Ovary (tissue), 3 donors: ENCODE results near the gene PTH1R.

ENCODE experiments used
- CTCF ChIP-seq, 3 donors: fragments of 450-650 bp in 2 of 3; fragments of 200-600 bp in 1 of 3; IDR thresholded peaks; one replicate each; pipeline versions ENCODE4 v1.5.1 to v1.8.0; 2016 to 2022; ENCODE audit warnings: antibody characterized with exemption in 3 of 3, mild to moderate bottlenecking in 1 of 3
- EP300 ChIP-seq: sonication (generic); formaldehyde crosslinking; IDR thresholded peaks from one replicate; pipeline ENCODE4 v1.6.1; 2017; ENCODE audit warnings: antibody characterized with exemption
- donor health status: DM: no; HTN: no; CAD: no.

DNA sequence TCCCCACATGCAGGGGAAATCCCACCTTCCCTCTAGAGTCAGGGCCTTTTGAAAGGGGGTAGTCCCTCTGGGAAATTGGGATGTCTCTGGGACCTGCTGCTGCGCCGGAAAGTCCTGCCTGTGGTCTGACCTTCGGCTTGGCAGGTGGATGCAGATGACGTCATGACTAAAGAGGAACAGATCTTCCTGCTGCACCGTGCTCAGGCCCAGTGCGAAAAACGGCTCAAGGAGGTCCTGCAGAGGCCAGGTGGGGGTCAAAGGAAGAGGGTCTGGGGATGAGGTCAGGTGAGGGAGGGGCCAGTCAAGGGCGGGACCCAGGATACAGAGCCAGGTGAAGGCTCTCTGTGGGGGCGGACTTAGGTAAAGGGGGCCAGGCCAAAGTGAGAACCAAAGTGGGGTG lies 16.2 kb downstream of the PTH1R start:
- TF ChIP-seq CTCF (IDR thresholded peaks at IDR 0.05) (no peak), EP300 (no peak)
